GM21786 (cell line): ENCODE results near the gene CD68.
A peak's percentile ranks its signal among the peaks of the same experiment; 100 is the strongest.

Source experiments
- ATAC-seq: cut with Tn5 transposase; IDR thresholded peaks from one replicate; pipeline ENCODE4 v1.9.1; 2021; ENCODE audit not compliant: unreplicated experiment

Gene CD68, protein sequence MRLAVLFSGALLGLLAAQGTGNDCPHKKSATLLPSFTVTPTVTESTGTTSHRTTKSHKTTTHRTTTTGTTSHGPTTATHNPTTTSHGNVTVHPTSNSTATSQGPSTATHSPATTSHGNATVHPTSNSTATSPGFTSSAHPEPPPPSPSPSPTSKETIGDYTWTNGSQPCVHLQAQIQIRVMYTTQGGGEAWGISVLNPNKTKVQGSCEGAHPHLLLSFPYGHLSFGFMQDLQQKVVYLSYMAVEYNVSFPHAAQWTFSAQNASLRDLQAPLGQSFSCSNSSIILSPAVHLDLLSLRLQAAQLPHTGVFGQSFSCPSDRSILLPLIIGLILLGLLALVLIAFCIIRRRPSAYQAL

DNA sequence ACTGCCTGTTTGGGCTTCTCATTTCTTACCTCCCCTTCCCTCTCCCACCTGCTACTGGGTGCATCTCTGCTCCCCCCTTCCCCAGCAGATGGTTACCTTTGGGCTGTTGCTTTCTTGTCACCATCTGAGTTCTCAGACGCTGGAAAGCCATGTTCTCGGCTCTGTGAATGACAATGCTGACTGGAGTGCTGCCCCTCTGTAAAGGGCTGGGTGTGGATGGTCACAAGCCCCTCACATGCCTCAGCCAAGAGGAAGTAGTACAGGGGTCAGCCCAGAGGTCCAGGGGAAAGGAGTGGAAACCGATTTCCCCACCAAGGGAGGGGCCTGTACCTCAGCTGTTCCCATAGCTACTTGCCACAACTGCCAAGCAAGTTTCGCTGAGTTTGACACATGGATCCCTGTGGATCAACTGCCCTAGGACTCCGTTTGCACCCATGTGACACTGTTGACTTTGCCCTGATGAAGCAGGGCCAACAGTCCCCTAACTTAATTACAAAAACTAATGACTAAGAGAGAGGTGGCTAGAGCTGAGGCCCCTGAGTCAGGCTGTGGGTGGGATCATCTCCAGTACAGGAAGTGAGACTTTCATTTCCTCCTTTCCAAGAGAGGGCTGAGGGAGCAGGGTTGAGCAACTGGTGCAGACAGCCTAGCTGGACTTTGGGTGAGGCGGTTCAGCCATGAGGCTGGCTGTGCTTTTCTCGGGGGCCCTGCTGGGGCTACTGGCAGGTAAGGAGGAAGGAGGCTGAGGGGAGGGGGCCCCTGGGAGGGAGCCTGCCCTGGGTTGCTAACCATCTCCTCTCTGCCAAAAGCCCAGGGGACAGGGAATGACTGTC lies at the start of gene CD68:
Gene CD68, plus strand, starts transcription at position 638 of the 833 bp plus-strand sequence. Its CDS starts 40 bp downstream, at position 678.
- ATAC-seq: peak; percentile 43

DNA sequence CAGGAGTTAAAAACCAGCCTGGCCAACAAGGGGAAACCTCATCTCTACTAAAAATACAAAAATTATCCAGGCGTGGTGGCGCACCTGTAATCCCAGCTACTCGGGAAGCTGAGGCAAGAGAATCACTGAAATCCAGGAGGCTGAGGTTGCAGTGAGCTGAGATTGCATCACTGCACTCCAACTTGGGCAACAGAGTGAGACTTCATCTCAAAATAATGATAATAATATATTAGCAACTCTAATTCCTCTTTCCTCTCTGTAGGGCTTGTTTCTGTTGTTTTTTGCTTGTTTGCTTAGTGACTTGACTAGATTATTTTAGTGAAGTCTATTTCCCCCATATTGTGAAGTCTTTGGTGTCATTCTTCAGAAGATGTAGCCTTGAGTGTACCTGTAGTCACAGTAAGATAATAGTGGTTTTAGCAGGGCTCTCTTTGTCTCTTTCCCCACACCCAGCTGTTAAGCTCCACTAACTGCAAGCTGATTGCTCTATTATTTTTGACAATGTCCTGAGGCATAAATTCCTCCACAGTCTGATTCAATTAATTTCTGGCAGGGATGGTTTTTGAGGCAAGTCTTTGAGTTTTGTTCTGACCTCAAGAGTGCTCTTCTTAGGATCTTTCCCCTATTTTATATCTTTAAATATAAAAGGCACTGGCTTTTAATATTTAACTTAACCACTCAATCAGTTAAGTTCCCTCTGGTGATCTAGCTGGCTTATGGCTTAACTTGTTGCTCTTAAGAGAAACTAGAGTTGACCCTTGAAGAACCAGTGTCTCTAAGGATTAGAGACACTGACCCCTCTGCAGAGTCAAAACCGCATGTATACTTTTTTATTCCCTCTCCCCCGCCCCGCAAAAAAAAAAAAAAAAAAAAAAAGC lies 49.2 kb upstream of the CD68 start:
- ATAC-seq: no peak

DNA sequence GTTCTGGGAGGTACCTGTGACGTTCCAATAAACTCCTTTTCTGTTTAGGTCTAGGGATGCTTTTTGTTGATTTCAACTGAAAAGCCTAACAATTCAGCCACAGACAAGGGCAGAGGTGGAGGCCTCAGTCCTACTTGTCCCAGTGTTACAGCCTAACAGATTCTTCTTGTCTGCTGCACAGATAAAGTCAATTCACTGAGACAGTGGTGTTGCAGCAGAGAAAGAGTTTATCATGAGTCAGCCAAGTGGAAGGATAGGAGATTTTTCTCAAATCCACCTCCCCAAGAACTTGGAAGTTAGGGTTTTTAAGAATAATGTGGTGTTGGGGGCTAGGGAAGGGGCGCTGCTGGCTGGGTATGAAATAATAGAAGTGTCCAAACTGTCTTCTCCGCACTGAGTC lies 41.4 kb upstream of the CD68 start:
- ATAC-seq: no peak

DNA sequence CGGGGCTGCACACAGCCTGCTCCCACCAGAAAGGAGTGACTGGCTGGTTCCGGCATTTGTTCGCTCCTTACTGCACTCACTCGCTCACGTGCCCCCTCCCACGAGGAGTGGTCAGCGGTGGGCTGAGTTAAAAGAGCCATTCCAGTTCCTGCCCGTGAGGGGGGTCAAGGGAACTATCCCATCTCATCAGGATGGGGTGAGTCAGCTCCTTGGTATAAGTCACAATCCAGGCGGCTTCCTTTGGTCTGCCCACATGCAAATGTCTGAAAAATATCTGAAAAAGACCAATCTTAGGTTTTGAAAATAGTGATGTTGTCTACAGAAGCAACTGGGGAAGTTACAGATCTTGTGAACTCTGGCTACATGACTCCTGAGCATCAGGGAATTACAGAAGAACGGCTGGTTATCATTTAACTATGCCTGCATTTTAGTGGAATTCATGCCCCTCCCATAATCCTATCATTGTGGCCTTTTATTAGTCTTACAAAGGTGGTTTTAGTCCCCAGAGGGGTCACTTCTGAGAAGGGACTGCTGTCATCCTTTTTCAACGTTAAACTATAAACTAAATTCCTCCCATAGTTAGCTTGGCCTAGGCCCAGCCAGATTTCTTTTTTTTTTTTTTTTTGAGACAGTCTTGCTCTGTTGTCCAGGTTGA lies 40.4 kb upstream of the CD68 start:
- ATAC-seq: no peak

DNA sequence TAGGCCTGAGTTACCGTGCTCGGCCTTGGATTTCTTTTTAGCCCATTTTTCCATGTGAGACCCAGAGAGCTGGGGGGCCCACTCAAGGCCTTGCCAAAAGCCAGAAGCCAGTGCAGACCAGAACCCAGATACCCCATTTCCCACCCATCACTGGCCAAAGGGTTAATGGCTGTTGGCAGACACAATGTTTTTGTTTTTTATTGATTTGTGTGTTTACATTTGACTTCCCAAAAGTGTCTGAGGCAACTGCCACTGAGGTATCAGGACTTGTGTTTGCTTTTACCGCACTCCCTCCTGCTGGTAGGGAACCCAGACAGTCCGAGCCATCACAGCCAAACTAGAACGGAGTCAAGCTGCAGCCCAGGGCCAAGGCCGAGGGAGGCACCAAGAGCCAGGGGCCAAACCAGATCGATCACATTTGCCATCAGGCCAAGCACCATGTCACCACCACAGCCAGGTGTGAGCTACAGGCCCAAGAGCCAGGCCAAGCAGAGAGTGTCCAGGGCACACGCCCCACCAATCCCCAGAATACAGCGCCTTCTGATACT lies 38.3 kb upstream of the CD68 start:
- ATAC-seq: no peak

DNA sequence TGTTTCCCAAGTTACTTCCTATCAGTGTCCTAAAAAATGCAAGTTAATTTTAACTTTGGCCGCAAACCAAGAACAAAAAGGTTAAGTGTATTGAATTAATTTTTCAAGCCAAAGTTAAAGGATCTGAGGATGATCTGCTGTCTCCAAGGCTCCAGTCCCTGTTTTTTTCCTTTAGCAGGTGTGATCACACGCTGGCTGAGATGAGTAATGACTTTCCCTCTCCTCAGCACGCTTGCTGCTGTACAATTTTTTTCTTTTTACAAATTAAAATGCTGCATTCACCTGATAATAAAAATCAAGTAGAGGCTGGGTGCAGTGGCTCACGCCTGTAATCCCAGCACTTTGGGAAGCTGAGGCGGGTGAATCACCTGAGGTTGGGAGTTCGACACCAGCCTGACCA lies 34.5 kb upstream of the CD68 start:
- no peak for ATAC-seq

DNA sequence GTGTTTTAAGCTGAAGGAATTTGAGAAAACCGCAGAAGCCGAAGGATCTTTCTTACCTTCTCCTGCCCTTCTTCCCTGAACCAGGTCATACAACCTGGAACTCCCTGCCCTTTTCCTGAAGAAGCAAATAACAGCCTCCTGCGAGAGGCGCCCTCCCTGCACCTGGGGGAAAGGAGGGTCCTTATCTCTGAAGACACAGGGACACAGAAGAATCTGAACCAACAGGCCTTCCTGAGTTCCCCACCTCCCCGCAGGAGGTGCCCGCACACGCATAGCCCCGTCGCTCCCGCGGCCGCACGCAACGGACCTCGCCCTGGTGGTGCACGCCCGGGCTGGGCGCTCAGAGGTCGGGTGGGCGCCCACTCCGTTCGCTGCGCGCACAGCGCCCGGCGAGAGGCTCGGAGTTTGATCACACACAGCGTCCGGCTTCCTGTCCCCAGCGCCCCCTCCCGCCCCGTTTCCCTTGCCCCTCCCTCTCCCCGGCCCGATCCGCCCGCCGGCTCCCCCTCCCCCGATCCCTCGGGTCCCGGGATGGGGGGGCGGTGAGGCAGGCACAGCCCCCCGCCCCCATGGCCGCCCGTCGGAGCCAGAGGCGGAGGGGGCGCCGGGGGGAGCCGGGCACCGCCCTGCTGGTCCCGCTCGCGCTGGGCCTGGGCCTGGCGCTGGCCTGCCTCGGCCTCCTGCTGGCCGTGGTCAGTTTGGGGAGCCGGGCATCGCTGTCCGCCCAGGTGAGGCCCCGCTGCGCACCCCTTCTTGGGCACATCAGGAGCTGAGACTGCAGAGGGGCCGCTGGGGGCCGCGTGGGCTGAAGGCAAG lies 30.6 kb upstream of the CD68 start, which contains the start of gene TNFSF12:
Gene TNFSF12, plus strand, starts transcription at position 474 of the 816 bp plus-strand sequence. Its CDS starts 96 bp downstream, at position 570.
- no peak for ATAC-seq

DNA sequence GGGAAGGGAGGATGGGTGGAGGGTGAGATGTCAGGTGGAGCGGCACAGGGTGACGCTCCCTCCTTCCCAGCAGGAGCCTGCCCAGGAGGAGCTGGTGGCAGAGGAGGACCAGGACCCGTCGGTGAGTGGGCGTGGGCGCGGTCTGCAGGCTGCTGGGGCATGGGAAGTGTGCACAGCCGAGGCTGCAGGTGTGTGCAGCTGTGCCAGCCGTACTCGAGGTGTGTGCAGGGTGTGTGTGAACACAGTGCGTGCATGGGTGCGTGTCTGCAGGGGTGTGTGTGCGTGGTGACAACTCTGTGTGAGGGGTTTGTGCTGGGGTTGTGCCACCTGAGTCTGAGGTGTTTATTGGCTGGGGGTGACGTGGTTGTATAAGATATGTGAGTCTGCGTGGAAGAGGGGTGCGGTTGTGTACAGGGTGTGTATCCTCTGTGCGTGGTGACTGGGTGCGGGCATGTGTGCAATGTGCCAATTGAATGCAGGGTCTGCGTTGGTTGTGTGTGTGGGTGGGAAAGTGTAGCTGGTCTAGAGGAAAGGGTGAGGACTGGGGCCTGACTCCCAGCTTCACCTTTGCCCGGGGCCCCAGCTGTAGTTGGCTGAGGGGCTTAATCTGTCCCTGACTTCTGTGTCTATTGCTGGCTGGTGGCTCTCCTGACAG lies 29.9 kb upstream of the CD68 start:
- no peak for ATAC-seq

DNA sequence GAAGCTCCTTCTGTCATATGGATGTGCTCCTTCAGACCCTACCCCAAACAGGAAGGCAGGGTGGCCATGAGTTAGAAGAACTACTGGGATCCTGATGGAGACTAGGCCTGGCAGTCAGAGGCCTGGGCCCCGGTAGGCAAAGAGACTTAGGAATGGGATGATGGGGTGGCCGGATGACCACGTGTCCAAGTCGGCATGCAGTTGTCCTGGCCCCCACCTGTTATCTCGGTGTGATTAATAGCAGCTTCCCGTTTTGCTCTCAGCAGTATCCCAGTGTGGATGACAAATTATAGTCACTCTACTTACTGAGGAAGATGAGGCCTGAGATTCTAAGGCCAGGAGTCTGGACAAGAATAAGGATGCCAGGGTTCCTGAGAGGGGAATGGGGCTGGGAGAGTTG lies 29.1 kb upstream of the CD68 start:
- no peak for ATAC-seq

DNA sequence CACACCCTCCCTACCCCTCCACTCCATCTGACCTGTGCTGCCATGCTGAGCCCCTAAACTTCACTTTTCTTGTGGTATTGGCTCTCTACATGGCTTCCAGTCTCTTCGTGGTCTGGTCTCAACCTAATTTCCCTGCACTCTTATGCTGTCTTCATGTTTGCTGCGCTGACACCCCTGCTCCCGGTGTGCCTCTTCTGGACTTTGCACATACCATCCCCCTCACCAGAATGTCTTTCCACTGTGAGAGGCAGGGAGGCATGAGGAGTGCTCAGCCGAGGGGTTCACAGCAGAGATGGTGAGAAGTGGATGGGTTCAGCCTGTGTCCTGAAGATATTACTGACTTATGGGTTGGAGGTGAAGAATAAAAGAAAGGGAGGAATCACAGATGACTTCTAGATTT lies 28.0 kb upstream of the CD68 start:
- no peak for ATAC-seq

DNA sequence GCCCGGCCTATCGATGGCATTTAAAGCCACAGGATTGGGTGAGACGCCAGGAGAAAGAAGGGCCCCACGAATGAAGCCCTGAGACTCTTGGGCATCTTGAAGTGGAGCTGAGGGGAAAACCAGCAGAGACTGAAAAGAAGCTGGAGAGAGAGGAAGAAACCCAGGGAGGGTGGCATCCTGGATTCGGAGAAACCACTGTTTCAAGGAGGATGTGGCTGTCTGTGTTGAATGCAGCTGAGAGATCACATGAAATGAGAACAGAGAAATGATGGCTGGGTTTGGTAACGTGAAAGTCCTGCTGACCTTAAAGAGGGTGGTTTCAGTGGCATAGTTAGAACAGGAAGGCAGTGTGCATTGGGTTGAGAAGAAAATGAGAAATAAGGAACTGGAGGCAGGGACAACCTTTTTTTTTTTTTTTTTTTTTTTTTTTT lies 26.8 kb upstream of the CD68 start:
- ATAC-seq: peak; percentile 79

DNA sequence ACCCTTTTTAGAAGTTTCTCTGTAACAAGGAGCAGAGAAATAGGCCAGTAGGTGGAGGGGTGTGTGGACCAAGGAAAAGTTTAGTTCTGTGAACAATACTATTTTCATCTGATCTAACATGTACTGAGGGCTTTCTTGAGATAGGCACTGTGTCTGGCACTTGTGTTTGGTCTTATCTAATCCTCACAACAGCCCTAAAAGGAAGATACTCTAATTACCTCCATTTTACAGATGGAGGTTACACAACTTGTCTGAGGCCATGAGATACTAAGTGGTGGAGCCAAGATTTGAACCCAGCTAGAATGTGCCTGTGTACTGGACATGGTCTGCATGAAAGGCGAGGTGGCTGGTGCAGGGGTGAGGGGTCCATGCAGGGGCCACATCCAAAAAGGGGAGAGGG lies 26.1 kb upstream of the CD68 start:
- no peak for ATAC-seq

DNA sequence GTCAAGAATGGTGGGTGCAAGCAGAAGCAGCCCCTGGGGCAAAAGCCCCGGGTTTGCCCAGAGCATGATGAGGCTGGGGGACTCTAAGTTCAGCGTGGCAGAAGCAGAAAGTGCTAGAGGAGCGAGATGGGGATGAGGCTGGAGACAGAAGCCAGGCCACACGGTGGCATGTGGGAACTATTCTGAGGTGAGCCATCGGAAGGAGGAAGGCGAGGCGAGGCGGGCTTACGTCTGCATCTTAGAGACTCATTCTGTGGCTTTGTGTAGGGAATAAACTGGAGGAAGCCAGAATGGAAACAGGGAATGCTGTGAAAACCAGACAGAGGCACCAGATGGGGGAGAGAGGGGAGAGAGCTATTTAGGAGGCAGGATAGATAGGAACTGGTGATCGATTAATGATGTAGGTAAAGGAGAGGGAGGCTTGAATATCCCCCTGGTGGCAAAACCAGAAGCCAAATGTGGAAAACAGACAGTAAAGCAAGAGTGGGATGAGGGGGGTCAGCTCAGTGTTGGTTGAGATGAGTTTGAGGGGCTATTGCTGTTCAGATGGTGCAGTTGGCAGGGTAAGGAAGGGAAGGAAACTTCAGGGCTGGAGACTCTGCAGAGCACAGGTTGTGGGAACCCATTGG lies 24.0 kb upstream of the CD68 start:
- no peak for ATAC-seq

DNA sequence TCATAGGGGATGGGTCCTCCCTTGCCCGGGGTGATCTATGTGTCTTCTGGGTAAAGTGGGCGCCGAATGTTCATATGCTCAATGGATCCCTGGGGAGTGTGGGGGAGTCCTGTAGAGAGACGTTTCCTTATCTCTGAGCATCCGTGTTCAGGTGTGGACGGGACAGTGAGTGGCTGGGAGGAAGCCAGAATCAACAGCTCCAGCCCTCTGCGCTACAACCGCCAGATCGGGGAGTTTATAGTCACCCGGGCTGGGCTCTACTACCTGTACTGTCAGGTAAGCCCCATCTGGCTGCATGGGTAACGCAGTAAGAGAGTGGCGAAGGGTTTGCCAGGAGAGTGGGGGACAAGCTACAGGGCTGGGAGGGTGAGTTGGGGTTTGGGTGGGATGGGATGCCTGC lies 22.8 kb upstream of the CD68 start:
- no peak for ATAC-seq

DNA sequence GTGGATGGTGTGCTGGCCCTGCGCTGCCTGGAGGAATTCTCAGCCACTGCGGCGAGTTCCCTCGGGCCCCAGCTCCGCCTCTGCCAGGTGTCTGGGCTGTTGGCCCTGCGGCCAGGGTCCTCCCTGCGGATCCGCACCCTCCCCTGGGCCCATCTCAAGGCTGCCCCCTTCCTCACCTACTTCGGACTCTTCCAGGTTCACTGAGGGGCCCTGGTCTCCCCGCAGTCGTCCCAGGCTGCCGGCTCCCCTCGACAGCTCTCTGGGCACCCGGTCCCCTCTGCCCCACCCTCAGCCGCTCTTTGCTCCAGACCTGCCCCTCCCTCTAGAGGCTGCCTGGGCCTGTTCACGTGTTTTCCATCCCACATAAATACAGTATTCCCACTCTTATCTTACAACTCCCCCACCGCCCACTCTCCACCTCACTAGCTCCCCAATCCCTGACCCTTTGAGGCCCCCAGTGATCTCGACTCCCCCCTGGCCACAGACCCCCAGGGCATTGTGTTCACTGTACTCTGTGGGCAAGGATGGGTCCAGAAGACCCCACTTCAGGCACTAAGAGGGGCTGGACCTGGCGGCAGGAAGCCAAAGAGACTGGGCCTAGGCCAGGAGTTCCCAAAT lies 22.2 kb upstream of the CD68 start:
- no peak for ATAC-seq

DNA sequence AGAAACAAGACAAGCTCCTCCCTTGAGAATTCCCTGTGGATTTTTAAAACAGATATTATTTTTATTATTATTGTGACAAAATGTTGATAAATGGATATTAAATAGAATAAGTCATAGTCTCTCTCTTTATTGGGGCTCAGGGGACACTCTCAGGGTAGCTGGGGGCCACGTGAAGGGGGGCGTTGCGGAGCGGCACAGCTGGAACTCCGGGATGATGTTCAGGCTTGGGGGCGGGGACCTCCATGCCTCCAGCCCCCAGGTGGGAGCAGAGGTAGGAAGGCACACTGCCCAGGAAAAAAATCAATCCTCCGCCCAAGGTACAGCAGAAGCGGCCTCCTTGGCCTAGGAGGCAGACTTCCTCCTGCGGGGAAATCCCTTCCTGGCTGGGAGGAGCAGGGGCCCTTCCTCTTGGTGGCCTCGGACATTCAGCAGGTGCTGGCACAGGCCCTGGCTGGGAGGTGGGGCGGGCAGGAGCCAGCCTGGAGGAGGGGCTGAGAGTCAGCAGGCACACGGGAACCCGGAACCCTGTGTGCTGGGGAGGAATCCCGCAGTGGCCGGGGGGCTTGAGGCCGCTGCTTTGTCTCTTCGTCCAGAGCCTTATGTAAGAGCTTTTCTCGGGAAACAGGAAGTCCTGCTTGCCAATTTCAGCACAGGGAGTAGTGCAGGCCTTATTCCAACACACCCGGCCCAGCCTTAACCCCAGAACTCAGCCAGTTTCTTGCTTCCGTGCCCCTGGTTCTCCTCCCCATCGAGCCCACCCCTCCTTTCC lies 21.5 kb upstream of the CD68 start:
- ATAC-seq: peak; percentile 35

DNA sequence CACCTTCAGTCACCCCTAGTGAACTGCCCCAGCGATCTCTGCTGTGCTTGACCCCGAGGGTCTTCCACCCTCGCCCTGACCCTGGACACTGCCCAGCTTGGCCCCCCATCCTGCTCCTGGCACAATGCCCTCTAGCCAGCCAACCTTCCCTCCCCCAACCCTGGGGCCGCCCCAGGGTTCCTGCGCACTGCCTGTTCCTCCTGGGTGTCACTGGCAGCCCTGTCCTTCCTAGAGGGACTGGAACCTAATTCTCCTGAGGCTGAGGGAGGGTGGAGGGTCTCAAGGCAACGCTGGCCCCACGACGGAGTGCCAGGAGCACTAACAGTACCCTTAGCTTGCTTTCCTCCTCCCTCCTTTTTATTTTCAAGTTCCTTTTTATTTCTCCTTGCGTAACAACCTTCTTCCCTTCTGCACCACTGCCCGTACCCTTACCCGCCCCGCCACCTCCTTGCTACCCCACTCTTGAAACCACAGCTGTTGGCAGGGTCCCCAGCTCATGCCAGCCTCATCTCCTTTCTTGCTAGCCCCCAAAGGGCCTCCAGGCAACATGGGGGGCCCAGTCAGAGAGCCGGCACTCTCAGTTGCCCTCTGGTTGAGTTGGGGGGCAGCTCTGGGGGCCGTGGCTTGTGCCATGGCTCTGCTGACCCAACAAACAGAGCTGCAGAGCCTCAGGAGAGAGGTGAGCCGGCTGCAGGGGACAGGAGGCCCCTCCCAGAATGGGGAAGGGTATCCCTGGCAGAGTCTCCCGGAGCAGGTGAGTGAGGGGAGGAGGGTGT lies 20.7 kb upstream of the CD68 start, which contains the start of gene TNFSF13:
Gene TNFSF13, plus strand, starts transcription at position 207 of the 776 bp plus-strand sequence. Its CDS starts 290 bp downstream, at position 497.
- no peak for ATAC-seq
